HG02571 (cell line): ENCODE measurements around the gene HEXIM2.
"Not testable (repeated sequence)": the region's sequence is repeated elsewhere in the genome, so short reads cannot be mapped to it uniquely, and the experiment has no call there.

Source experiments
- ATAC-seq: cut with Tn5 transposase; IDR thresholded peaks from one replicate; pipeline ENCODE4 v1.9.1; 2021; ENCODE audit warnings: mild to moderate bottlenecking, moderate library complexity; ENCODE audit not compliant: unreplicated experiment

The HEXIM2 gene

DNA sequence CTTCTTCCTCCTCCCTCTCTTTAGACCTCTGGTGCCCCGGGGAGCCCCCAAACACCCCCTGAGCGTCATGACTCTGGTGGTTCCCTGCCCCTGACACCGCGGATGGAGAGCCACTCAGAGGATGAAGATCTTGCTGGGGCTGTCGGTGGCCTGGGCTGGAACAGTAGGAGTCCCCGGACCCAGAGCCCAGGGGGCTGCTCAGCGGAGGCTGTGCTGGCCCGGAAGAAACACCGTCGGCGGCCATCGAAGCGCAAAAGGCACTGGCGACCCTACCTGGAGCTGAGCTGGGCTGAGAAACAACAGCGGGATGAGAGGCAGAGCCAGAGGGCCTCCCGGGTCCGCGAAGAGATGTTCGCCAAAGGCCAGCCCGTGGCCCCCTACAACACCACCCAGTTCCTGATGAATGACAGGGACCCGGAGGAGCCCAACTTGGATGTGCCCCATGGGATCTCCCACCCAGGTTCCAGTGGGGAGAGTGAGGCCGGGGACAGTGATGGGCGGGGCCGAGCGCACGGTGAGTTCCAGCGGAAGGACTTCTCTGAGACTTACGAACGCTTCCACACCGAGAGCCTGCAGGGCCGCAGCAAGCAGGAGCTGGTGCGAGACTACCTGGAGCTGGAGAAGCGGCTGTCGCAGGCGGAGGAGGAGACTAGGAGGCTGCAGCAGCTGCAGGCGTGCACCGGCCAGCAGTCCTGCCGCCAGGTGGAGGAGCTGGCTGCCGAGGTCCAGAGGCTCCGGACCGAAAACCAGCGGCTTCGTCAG is 7.5 kb downstream of the HEXIM2 start:
- ATAC-seq = no peak

DNA sequence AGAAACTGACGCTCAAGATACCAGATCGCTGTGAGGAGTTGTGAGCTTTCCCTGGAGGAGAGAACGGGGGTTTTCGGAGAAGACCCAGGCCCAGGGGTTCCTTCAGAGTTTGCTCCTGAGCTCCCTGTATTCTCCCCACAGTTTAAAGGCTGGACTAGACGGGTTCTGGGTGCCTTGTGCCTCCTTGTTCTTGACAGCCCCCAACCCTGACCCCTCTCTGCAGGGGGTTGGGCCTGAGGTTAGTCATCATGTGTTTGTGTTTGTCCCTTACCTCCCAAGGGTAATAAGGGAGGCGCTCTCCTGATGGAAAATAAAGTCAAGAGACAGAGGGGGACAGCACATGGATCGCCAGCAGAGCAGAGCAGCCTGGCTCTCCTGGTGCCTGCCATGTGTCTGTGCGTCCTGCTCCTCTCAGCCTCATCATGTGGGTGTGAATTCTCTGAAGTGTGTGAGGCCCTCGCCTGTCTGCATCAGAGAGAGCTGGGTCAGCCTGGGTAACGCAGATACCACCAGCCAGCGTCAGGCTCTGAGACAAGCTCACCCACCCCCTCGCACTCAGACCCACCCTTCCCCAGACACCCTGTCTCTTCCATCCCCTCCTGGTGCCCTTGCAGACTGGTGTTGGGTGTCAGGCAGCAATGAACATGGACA is 8.7 kb downstream of the HEXIM2 start:
- ATAC-seq = no peak

DNA sequence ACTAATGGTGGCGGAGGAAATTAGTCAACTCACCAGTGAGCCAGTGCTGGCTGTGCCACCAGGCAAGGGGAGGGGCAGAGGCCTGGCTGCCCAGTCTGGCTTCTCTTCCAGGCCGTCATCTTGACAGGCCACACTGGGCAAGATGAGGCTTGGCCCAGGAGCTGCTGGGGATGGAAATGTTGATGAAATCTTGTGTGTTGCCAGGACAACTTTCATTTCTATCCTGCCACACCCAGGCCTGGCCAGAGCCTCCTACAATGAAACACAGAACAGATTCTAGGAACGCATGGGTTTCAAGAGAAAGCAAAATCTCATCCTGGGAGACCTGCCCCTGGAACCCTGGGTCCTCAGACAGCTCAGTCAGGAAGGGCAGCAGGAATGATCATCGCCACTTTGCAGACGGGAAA is 9.3 kb downstream of the HEXIM2 start:
- ATAC-seq = no peak

DNA sequence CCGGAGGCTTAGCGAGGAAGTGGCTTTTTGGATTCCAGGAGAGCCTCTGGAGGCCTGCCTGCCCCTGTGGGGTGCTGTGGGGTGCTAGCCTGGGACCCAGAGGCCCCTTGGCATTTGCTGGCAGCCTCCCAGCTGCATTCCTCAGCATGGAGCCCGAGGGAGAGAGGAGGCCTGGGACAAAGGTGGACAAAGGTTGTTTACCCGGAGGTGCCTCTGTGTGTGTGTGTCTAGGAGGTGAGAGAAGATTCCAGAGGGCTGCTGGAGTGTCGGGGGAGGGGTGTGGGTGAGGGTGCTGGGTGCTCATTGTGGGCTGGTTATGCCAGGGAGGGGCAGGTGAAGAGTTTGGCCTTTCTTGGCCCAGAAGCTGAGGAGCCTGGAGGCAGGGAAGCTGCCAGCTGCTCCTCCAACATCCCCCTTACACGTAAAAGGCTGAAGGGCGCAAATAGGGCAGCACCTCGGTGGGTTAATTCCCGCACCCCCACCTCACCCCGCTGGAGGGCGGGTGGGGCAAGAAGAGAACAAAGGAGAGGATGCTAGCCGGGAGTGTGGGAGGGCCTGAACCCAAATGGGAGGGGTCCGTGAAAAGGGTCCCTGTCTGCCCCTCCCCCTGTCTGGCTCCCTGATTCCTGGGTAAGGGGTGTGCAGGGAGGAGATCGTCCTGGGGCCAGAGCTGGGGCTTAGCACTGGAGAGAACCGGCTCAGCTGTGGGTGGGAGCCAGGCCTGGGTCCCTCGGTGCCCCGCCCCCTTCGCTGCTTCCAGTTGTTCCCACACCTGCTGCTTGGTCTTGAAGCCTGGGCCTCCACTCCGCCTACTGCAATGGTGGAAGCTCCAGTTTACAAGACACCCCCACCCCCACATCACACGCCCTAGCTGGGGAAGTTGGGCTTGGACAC is 9.9 kb downstream of the HEXIM2 start:
- ATAC-seq = no peak

DNA sequence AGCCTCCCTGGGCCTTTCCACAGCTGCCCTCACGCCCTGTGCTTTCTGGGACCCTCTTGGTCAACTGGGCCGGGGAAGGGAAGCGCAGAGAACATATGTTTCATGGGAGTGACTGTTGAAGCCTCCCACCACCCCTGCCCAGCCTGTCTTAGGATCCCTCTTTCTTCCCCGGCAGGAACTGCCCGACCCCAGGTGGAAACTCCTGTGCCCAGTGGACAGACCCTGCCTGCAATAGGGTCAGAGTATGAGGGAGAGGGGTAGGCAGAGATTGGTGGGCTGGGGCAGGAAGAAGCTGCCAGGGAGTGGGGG is 10.5 kb downstream of the HEXIM2 start:
- ATAC-seq = no peak

DNA sequence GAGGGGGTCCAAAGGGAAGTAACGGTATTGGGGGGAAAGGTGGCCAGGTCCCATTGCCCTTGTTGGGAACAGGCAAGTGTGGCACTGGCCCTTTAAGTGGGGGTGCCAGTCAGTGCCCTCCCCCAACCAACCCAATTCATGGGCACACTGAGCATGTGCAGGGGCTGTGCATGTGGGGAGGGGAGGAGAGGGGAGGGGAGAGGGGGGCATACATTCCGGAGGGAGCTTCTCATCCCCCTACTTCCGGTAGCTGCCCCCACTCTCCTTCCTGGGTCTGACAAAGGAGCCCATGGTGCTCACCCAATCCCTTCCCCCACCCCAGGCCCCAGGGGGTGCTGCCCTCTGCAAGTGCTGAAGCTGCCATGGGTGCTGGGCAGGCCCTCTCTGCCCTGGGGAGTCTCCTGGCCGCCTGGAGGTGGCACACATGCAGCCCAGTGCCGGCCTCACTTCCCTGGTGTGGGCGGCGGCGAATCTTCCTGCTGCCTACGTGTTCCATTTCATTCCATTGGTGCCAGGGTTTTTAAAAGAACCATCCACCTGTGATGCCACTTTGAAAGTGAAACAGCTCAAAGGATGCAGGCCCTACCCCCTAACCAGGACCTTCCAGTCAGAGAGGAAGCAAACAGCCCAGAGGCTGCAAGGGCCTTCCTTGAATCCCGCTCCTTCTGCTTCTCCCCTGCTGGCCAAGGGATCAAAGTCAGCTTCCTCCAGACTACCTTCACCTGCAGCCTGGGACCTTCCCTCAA is 11.0 kb downstream of the HEXIM2 start:
- ATAC-seq = no peak

DNA sequence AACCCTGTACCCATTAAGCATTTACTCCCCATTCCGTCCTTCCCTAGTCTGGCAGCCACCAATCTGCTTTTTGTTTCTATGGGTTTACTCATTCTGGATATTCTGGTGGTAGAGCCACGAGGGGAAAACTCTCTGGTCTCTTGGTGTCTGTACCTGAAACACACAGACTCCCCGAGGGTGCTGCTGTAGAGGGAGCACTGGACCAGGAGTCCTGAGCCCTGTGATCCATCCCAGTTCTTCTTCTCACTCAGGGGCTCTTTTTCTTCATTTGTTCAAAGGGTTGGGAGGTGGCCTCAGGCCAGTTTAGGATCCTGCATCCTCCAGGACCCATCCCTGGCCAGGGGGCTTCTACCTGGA is 14.1 kb downstream of the HEXIM2 start:
- no peak for ATAC-seq

DNA sequence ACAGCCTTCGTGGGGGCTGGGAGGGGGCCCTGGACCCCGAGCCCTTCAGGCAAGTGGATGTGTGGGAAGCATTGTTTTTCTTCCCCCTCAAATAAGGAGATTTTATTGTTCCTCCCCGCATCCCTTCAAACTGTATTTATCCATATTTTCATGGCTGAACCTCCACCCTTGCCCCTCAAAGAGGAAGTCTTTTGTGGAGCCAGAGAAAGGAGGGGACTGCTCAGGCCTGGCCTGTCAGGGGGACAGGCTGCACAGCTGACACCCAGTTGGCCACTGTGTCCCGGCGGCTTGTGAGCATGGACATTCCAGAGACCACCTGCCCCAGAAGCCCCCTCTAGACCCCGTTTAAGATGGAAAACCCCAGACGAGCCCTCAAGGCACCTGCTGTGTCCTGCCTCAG is 15.9 kb downstream of the HEXIM2 start:
- no peak for ATAC-seq

DNA sequence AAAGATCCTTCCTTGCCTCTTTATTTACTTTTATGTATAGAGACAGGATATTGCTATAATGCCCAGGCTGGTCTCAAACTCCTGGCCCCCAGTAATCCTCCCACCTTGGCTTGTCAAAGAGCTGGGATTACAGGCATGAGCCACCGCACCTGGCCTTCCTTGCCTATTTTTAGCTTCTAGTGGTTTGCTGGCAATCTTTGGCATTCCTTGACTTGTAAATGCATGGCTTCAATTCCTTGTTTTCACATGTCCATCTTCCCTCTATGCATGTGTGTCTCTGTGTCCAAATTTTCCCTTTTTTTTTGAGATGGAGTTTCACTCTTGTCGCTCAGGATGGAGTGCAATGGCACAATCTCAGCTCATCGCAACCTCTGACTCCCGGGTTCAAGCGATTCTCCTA is 22.5 kb downstream of the HEXIM2 start:
- no peak for ATAC-seq

DNA sequence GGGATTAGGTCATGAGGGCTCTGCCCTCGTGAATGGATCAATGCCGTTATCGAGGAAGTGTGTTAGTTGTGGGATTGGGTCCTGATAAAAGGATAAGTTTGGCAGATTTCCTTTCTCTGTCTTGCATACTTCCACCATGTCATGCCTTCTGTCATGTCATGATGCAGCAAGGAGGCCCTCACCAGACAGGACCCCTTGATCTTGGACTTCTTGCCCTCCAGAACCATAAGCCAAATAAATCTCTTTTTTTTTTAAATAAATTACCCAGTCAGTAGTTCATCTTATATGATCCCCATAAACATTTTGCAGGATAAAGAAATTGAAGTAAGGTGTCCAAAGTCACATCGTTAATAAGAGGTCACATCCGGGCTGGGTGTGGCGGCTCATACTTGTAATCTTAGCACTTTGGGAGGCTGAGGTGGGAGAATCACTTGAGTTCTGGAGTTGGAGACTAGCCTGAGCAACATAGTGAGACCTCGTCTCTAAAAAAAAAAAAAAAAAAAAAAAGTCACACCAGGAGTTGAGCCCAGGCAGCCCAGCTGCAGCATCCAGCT is 25.2 kb downstream of the HEXIM2 start:
- ATAC-seq = no peak

DNA sequence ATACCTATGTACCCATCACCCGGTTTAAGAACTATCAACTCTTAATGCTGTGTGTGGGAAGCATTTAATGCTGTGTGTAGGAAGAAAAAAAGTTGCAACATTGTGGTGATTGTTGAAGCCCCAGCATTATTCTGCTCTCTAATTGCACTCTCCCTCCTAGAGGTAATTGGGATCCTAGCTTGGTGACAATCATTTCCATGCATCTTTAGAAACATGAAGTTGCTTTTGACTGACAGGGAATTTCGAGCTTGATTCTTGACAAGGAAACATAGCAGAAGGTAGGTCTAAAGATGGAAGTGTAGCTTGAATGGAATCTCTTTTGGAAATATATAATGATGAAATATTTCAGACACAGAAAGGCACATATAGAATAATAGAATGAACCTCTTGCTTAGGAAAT is 27.3 kb downstream of the HEXIM2 start:
- ATAC-seq = no peak

DNA sequence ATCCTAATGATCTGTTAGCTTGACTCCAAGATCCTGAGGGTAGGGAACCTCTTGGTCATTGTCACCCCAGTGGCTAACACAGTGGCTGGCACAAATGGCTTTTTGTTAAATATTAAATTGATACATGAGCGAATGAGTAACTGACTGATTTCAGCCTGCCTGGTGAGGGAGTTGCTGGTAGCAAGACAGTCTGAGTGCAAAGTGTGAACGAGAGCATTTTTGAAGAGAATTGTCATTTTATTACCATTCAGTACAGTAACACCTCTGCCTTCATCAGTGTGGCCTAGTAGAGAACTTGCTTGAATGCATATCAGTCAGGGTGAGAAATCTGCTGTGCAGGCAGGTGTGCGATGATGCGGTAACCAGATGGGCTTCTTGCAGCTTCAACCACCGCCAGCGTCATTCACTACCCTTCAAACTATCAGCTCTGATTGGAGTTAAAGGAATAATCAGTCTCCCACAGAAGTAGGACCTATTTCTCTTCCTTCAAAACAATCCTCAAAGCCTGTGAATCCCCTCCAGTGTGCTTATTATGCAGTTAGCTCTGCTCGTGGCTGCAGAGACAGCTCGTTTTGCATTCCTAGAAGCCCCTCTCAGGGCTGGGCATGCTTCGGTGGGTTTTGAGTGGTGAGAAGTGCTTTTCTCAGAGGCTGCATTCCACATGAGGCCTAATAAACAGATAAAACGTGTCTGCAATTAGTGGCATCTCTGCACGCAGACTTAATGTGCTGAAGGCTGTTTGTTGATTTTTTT is 29.0 kb downstream of the HEXIM2 start:
- no peak for ATAC-seq

DNA sequence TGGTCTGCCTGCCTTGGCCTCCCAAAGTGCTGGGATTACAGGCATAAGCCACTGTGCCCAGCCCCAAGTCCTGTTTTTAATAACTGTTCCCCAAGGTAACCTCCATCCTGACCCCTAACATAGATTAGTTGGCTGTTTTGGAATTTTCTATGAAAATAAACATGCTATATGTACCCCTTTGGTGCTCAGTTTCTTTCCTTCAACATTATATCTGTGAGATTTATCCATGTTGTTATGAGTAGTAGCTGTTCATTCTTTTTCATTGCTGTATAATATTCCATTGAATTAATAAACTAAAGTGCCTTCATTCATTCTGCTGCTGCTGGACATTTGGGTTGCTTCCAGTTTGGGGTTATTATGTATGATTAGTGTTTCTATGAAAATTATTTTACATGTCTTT is 33.7 kb downstream of the HEXIM2 start:
- ATAC-seq = no peak

DNA sequence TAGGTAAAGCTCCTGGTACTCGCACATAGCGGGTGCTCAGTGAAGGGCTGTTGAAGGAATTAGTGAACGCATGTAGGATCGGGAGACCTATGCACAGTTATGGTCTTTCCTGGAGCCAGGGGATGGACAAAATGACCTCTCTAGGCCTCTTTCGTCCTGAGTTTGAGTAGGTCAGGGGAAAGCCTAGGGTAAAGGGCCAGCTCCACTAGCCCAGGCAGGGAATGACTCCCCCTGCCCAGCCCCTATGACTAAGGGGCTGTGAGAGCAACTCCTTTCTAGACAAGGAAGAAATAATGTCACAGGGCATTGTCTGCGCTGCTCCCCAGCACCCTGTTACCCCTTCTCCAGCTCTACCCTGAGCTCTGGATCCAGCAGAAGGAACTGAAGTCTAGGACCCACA is 35.4 kb downstream of the HEXIM2 start:
- no peak for ATAC-seq

DNA sequence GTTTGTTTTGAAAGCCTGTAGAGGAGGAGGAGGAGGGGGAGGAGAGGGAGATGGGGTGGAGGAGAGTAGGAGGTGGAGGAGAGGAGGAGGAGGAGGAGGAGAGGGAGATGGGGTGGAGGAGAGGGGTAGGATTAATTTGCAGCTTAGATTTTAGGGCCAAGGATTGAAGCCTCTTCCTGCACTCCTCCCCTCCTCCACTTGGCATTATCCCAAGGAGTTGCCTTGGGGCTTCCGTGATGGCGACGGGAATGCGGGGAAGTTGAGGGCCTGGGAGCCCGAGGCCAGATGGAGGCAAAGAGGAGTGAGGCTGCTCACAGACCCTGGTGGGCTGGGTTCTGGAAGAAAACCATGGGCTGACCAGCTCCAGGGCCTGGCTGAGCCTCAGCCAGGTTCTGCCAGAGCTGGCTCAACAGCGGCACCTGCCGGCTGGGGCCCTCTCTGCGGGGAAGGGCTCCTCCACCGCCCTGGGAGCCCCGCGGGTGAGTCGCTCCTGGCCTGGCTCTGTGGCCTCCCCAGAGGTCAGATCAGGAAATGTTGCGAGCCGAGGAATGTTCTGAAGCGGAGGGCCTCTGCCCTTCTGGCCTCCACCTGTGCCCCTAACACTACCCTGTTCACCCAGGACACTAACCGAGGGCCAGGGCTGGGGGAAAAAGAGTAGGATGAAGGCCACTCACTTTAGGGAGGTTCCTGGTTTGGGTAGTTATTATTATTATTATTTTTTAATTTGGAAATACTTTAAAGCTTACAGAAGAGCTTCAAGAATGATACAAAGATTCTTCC is 36.1 kb downstream of the HEXIM2 start:
- no peak for ATAC-seq

DNA sequence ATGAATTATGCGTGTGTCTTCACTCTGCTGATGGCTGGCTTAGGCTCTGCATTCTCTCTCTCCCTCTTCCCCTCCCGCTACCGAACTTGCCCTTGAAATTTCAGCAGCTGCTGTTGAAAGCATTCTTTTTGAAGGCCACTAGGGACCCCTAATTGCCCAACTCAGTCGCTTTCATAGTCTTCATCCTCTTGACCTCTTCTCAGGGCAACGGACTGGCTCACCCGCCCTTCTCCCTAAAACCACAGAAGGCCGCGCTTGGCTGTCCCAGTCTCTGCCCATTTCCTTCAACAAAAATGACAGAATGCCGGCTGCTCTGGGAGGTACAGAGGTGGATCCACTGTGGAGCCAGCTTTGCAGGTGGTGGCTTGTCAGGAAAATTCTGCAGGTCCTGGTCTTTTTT is 39.0 kb downstream of the HEXIM2 start:
- no peak for ATAC-seq

DNA sequence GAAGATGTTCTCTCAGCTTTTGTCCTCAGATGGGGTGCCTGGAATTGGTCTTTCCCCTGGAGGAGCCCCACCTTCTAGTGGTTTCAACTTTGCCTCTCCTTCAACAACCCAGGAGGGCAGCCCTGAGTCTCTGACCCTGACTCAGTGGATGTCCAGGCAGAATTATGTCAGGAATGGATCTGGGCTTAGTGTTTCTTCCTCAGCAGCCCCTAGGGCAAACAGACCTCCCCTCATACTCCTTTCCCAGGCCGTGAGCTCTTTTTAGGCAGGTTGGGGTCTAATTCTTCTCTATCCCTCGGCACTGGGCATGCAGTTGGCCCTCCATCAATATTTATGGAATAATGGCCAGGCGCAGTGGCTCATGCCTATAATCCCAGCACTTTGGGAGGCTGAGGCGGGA is 39.8 kb downstream of the HEXIM2 start:
- no peak for ATAC-seq

DNA sequence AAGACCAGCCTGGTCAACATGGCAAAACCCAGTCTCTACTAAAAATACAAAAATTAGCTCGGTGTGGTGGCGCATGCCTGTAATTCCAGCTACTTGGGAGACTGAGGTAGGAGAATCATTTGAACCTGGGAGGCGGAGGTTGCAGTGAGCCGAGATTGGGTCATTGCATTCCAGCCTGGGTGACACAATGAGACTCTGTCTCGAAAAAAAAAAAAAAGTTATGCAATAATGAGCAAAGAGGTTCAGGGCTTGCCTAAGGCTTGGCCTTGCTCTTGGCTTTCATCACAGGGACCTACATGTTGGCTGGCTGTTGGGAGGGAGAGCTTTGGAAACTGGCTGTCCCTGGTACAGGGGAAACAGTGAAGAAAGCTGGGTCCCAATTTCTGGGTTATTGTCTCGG is 40.2 kb downstream of the HEXIM2 start:
- not testable (repeated sequence) for ATAC-seq

DNA sequence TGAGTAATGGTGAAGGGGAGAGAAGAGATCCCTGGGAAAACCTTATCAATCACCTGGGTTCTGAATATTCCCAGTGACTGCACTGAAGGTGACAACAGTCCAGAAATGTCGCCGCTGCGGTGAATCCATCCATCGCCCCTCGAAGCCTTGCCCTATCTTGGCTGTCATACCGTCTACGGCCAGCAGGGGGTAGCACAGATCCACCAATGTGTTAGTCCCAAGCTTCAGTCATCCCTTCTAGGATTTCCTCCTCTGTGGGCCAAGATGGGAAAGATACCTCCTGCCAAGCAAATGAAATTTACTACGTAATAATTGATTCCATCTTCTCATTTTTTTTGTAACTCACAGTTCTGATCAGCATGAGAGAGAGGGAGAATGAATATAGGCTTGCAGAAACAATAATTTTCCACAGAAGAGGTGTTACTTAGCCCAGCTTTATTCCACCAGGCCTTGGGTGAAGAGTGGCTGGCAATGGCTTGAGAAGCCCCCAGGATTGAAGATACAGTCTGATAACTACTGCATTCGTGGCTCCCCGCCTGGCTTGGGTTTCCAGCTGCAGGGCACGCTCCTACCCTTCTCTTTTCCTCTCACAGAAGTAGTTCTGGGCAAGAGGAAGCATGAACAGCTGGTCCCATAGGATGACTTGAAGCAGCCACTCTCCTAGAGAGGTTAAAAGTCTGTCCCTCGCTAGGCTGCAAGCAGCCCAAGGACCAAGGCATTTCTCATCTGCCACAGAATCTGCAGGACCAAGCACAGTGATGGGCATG is 57.4 kb downstream of the HEXIM2 start:
- ATAC-seq = no peak
